Measurements from ENCODE around the gene IFI44L. TPM values are rescaled to one million over a fixed set of nuclear protein-coding genes. Genes with fewer than 3 reads are reported as not detected.
A peak's percentile ranks its signal among the peaks of the same experiment; 100 is the strongest.

IFI44L gene
- total RNA-seq, 1 experiment from 2014 or later: 0.10 TPM

GRCh38 chr1:78688697-78689096 is 68.4 kb downstream of the IFI44L start:
- Histone ChIP-seq H2AFZ (ENCODE audit: low read depth, low read length, poor library complexity, severe bottlenecking) (no peak overlapping the region), H3K4me3 (replicated peaks in 1 of 2; ENCODE audit: low read depth in 1 of 2, low read length in 2 of 2) (no peak overlapping the region), H3K27me3 (ENCODE audit: insufficient read depth, low read length) (no peaks in the 10 kb centered on the region), H3K4me1 (ENCODE audit: control insufficient read depth in 1 of 2, insufficient read depth in 2 of 2, low read length in 2 of 2) (no peaks in the 10 kb centered on the region), H3K27ac (ENCODE audit: low read depth, low read length) (no peak overlapping the region), H3K36me3 (ENCODE audit: control insufficient read depth in 1 of 2, insufficient read depth in 2 of 2, low read length in 2 of 2) (no peaks in the 10 kb centered on the region), H3K9ac (ENCODE audit: low read length) (no peak overlapping the region), H3K4me2 (ENCODE audit: low read length) (no peak overlapping the region), H3K79me2 (ENCODE audit: insufficient read depth, low read length) (no peaks in the 10 kb centered on the region), H3K9me3 (ENCODE audit: control insufficient read depth in 1 of 2, insufficient read depth in 1 of 2, low read depth in 1 of 2, low read length in 2 of 2) (no peaks in the 10 kb centered on the region), H4K20me1 (ENCODE audit: insufficient read depth) (no peaks in the 10 kb centered on the region), H3K9me2 (ENCODE audit: insufficient read depth) (no peaks in the 10 kb centered on the region)
- ChIA-PET CTCF (interaction anchor here (0.8 to 1.0 kb wide), 2 partner anchors 151 to 356 kb away, joined by 3 read pairs; no protein-coding TSS in a partner anchor), POLR2A (no interaction called here), RAD21 (ENCODE audit: low non-redundant PET in 1 of 2, low total read pairs in 2 of 2, uncharacterized antibody in 2 of 2, unreplicated experiment in 2 of 2) (no interaction called here)
- no TSS peak for BruUV-seq (replicated peaks)
- intact Hi-C loops (cut with micrococcal nuclease): loop anchor here (5.0 kb wide), 1 partner anchor 509 kb away; no protein-coding TSS in a partner anchor
- TF ChIP-seq EZH2 (IDR thresholded peaks at IDR 0.05) (no peak), CTCF (IDR thresholded peaks at IDR 0.05 in 2 of 3, conservative IDR thresholded peaks at IDR 0.05 in 1 of 3; ENCODE audit: borderline replicate concordance in 1 of 3, insufficient read depth in 1 of 3, low read depth in 2 of 3, low read length in 2 of 3) (peak in 1 of 3 experiments; percentile 27; a peak in 1 of 6 replicates), RAD21 (IDR thresholded peaks at IDR 0.05; ENCODE audit: low read depth) (peak; percentile 49)
- ATAC-seq (no peak), DNase-seq (ENCODE audit: low read depth, low spot score) (no peak)

GRCh38 chr1:78690516-78690915 is 70.3 kb downstream of the IFI44L start:
- no peak for ATAC-seq
- Histone ChIP-seq H3K79me2 (ENCODE audit: insufficient read depth, low read length) (no peaks in the 10 kb centered on the region), H3K27me3 (ENCODE audit: insufficient read depth, low read length) (no peaks in the 10 kb centered on the region), H3K4me2 (ENCODE audit: low read length) (no peak overlapping the region), H3K36me3 (ENCODE audit: control insufficient read depth in 1 of 2, insufficient read depth in 2 of 2, low read length in 2 of 2) (no peaks in the 10 kb centered on the region), H3K4me3 (replicated peaks in 1 of 2; ENCODE audit: low read depth in 1 of 2, low read length in 2 of 2) (no peak overlapping the region), H3K27ac (ENCODE audit: low read depth, low read length) (no peak overlapping the region), H3K4me1 (ENCODE audit: control insufficient read depth in 1 of 2, insufficient read depth in 2 of 2, low read length in 2 of 2) (no peaks in the 10 kb centered on the region), H2AFZ (ENCODE audit: low read depth, low read length, poor library complexity, severe bottlenecking) (no peak overlapping the region), H3K9me3 (ENCODE audit: control insufficient read depth in 1 of 2, insufficient read depth in 1 of 2, low read depth in 1 of 2, low read length in 2 of 2) (no peaks in the 10 kb centered on the region), H3K9ac (ENCODE audit: low read length) (no peak overlapping the region), H4K20me1 (ENCODE audit: insufficient read depth) (no peaks in the 10 kb centered on the region), H3K9me2 (ENCODE audit: insufficient read depth) (no peaks in the 10 kb centered on the region)
- intact Hi-C loops (cut with micrococcal nuclease): no loop called here
- CTCF ChIA-PET: no interaction called here
- BruUV-seq (replicated peaks): no TSS peak
- RAD21 ChIA-PET (ENCODE audit: low non-redundant PET in 1 of 2, low total read pairs in 2 of 2, uncharacterized antibody in 2 of 2, unreplicated experiment in 2 of 2): no interaction called here
- POLR2A ChIA-PET: no interaction called here
- no peak for DNase-seq (ENCODE audit: low read depth, low spot score)
- TF ChIP-seq EZH2 (IDR thresholded peaks at IDR 0.05): no peak

All from HCT116 (cell line).